ENCODE results near the gene CEBPZ.

DNA sequence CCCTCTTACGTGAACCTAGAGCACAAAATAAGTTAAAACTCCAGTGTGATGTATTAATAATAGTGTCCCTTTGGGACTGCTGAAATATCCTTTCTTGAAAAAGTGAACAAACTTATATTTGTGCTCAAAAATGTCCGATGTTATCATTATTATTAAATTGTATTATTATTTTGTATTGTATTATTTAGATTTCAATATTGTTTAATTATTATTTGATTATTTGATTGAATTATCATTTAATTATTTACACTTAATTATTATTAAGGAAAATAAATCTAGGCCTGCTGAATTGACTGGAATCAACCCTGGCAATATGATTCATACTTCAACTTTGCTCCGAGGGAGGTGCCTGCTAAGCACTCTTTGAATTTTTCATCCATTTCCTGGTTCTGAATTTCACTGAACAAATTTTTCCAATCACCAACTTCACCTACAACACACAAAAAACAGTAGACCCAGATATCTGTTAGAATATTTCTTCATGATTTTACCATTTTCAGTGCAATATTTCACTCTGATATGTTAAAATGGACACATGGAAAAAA lies 63.7 kb downstream of the CEBPZ start:
- TF ChIP-seq, protein P1, sequence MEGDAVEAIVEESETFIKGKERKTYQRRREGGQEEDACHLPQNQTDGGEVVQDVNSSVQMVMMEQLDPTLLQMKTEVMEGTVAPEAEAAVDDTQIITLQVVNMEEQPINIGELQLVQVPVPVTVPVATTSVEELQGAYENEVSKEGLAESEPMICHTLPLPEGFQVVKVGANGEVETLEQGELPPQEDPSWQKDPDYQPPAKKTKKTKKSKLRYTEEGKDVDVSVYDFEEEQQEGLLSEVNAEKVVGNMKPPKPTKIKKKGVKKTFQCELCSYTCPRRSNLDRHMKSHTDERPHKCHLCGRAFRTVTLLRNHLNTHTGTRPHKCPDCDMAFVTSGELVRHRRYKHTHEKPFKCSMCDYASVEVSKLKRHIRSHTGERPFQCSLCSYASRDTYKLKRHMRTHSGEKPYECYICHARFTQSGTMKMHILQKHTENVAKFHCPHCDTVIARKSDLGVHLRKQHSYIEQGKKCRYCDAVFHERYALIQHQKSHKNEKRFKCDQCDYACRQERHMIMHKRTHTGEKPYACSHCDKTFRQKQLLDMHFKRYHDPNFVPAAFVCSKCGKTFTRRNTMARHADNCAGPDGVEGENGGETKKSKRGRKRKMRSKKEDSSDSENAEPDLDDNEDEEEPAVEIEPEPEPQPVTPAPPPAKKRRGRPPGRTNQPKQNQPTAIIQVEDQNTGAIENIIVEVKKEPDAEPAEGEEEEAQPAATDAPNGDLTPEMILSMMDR (conservative IDR thresholded peaks at IDR 0.05; ENCODE audit: low read length): no peak
- TF ChIP-seq EZH2phosphoT487 (IDR thresholded peaks at IDR 0.05; ENCODE audit: borderline replicate concordance, low read depth, low read length): no peak
